ENCODE data around the gene STMN1.

Gene STMN1

DNA sequence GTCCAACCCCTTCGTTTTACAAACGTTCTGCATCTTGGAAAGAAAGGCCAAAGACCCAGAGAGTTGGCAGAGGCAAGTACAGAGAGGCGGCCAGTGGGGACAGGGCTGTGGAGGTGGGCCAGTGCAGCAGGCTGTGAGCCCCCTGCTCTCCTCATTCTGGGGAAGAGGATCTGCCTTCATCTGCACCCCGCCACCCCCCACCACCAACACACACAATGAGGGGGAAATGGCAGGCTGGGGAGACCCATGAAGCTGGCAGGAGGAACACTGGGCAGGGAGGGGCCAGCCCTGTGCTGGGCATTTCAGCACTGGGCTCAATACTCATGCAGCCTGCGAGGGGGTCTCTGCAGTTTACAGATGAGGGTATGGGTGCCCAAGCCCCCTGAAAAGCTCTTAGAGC lies 14.6 kb downstream of the STMN1 start:
- DNase-seq: no peak

DNA sequence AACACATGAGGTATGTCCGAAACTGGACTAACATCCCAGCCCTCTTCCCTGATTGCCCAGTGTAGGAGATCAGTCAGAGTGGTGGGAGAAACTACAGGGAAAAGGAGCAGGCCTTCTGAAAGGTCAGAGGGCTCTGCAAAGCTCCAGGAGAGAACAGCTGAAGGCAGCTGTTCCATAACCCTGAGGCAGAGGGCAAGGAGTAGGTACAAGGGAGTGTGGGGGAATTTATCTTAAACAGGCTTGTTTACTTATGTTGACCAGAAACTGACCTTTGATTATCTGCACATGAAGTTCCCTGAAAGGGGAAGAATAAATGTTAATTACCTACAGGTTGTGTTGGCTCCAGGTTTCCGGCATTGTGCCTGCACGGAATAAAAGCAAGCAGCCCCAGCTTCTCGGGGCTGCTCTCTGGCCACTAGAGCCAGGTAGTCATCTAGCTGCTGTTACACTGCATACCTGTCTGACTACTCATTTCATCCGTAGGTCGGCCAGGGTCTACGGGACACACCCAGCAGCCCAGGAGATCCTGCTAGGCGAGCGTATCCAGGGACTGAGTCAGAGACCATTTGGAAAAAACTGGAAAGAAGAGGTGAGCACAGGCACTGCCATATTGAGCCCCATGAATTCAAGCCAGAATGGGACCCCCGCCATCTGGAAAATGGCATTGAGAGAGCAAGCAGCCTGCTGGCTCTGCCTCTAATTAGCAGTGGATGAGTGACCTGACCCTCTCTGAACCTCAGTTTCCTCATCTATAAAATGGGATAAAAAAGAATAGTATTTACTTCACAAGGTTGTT lies 15.8 kb downstream of the STMN1 start:
- no peak for DNase-seq

DNA sequence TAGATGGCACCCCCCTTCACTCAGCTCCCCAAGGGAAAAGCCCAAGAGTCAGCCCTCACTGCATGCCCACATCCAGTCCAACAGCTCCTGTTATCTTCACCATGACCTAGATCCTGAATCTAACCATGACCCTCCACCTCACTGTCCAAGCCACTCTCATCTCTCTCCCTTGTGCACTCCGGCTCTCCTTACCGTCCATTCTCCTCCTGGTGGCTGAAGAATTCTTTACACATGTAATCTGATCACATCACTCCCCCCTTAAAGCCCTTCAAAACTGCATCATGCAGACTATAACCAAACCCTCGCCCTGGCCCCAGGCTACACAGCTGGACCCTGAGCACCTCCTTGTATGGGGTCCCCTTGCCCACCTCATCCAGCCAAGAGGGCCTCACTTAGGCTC lies 16.7 kb downstream of the STMN1 start:
- DNase-seq: peak; percentile 49

DNA sequence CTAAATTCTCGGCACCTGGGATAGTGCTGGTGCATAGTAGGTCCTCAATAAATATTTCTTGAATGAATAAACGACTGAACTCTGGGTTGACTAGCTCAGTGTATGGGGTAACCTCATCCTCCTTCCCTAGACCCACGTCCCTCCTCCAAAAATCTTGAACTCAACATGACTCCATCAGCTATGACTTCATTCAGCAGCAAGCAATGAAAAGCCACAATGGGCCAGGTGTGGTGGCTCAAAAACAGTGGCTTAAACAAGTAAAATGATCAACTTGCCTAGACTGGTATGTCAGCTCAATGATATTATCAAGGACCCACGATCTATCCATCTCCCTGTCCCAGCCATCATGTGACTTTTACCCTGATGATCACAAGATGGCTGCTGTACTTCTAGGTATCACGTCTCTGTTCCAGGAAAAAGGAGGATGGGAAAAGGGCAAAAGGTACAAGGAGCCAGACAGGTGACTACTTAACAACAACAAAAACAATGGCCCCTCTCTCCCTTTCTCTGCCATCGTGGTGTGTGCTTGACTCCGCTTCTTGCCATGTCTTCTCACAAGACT lies 17.7 kb downstream of the STMN1 start:
- no peak for DNase-seq

DNA sequence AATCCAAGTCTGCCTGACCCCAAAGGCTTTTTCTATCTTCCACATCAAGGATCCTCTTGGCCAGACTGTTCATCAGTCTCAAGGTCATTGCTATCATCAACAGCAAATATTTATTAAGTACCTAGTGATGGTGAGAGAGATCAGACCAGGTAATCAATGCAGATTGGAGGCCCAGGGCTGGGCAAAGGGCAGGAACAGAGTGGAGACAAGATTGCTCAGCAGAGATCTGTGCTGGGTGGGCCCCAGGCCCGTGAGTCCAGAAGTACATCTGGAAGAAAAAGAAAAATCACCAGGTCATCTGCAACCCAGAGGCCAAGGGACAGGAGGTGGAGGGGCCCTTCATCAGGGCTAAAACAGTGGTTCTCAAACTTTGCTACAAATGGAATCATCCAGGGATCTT lies 20.6 kb downstream of the STMN1 start:
- no peak for DNase-seq

DNA sequence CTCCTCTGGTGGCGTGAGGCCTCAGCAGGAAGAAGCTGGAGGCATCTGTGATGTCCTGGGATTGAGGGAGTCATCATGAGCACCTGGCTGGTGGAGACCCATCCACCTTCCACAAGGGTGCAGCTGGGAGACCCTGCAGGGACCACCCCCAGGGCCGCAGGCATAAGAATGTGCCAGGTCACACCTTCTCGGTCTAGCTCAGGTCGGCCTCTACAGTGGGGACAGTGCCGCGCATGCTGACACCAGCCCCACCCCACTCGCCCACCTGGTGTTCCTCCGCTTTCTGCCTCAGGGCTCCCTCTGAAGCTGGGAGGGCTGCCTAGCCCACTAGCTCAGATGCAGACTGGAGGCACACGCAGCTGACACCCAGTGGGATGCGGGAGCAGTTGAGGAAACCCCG lies 25.0 kb downstream of the STMN1 start:
- no peak for DNase-seq

DNA sequence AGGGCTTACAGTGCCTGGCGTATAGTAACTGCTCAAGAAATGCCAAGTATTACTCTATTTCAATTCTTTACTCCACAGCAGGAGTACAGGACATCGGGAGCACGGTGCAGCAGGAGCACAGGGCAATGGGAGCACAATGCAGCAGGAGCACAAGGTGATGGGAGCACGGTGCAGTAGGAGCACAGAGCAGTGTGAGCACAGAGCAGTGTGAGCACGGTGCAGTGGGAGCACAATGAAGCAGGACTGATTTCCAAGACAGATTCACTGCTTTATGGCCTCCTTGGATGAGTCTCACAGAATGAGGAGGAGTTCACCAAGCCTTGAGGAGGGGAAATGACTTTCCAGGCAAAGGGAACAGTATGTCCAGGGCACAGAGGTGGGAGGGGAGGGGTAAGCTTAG lies 25.7 kb downstream of the STMN1 start:
- DNase-seq: no peak

DNA sequence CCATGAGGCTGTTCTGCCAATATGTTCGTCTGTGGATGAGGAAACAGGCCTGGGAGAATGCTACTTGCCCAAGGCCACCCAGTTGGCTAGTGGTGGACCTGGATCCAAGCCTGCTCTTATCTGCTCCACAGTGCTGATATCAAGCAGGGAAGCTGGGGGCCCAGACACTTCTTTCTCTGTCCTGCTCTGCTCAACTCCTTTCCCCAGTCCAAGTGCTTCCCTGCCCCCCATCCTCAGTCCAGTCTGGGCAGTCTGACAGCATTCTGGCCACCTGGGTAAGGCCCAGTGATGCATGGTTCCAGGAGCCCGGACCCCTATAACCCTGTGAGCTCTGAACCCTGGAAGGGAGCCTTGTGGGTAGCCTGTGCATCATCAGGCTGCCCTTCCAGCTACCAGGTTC lies 26.5 kb downstream of the STMN1 start:
- no peak for DNase-seq

DNA sequence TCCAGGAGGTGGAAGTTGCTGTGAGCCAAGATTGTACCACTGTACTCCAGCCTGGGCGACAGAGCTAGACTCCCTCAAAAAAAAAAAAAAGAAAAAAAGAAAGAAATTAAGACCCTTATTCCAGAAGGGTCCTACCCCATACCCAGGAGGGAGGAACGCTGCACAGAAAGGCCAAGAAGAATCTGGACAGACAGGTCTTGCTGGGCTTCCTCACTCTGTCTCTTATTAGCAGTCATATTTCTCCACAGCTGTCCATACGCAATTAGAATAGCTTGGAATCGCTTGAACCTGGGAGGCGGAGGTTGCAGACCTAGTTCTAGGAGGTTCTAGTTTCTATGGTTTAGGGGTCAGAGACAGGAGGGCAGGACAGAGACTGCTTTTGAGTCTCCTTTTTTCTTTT lies 27.5 kb downstream of the STMN1 start:
- DNase-seq: no peak

DNA sequence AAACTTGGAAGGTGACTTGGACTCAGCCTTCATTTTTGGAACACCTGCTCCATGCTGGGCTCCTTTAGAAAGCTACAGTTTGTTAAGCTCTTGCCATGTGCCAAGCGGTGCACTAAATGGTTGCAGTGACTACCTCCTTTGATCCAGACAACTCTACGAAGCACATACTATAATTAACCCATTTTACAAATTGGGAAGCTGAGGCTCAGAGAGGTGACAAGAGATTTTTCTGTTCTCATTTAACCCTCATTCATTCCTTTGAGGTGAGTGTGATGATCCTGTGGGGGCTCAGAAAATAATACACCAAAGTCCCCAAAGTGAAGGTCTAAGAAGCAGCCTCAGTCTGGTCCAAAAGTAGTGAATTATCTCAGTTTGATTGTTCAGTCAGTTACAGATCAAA lies 29.1 kb downstream of the STMN1 start:
- no peak for DNase-seq

DNA sequence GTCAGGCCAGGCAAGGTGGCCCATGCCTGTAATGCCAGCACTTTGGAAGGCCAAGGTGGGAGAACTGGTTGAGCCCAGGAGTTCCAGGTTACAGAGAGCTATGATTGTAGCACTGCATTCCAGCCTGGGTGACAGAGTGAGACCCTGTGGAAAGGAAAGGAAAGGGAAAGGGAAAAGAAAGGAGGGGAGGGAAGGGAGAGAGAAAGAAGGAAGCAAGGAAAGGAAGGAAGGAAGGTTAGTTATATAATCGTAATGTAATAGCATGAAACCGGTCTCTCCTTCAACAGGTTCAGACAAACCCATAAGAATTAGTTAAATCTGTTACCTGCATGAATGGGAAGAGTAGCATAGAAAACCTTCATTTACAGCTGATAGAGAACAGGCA lies 29.5 kb downstream of the STMN1 start:
- no peak for DNase-seq

DNA sequence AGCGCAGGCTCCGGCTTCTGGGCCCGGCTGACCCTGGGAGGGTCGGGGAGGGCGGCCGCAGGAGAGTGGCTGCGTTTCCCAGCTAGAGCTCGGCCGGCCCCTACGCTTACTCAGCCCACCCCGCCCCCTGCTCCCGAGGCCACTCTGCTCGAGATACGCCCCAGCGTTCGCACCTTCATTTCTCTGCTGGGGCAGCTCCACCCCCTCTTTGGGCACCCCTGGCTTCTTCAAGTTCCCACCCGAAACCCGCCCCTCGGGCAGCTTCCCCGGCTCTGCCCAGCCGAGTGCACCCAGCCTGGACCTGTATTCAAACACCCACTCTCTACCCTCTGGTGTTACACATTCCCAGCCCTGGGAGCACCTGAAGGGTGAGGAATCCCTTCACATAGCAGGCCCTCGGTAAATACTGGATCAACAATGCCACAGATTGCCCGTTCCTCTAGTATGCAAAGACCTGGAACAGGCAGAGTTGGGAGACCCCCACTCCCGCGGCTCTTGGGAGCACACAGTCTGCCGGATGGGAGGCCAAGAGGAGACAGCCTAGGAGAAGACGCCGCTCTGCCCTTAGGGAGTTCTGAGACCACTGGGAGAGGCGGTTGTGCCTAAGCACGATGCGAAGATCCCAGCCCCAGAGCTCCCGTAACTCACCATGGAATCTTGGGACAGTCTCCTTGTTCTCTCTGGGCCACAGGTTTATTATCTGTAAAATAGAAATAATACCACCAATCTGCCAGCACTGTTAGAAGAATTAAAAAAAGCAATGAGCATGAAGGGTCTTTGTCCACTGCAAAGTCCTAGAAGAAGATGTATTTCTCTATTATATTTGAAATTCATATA lies 30.1 kb downstream of the STMN1 start:
- DNase-seq: no peak

DNA sequence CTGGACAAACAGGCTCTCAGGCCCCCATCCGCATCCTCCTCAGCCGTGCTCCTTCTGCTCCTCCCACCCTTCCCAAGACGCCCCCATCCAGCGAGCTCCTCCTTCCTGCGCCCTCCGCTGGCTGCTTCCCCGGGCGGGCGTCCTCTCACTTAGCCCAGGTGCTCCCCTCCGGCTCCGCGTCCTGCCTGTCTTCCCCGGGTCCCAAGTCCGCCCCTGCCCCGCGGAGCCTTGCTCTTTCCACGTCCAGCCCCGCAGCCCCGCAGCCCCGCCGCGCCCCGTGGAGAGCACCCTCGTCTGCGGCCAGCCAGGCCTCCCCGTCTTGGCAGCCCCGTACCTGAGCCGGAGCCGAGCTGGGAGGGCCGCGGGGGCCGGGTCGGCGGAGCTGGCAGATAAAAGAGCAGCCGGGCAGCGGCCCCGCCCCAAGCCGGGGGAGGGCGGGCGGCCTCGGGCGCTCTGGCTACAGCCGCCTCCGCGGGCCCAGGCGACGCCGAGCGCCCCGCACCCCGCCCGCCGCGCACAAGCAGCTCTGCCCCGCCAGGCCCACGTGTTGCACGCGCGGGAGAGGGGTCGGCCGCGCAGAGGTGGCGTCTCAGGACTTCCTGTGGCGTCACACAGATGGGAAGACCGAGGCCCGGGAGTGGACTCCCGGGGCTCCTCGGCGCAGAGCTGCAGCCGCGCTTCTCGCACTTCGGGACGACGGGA lies 30.9 kb downstream of the STMN1 start, which contains the start of gene PAQR7:
PAQR7 (minus strand) TSS at position 555 of the 702 bp plus-strand sequence. CDS start 11,869 bp downstream, outside the sequence.
- DNase-seq: no peak

DNA sequence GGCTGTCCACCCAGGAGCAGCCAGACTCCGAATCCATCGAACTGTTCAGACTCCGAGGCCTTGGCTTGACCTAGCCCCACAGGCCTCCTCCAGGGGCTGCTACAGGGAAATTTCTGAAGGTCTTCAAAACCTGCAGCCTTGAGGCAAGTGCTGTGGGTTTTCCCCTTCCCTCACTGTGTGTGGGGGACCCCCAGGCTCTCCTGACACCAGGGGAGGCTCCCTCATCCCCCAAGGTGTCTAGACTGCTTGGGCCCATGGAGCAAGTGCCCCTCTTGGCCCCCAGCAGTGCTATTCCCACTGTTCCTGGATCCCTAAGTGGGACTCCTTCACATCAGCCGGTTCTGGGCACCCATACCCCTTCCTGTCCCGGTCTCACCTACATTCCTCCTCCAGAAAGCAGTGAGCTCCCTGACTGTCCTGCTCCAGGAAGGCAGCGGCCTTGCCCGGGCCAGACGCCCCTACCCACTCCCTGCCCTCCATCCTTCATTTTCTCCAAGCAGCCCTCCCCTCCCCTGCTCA lies 31.5 kb downstream of the STMN1 start:
- no peak for DNase-seq

DNA sequence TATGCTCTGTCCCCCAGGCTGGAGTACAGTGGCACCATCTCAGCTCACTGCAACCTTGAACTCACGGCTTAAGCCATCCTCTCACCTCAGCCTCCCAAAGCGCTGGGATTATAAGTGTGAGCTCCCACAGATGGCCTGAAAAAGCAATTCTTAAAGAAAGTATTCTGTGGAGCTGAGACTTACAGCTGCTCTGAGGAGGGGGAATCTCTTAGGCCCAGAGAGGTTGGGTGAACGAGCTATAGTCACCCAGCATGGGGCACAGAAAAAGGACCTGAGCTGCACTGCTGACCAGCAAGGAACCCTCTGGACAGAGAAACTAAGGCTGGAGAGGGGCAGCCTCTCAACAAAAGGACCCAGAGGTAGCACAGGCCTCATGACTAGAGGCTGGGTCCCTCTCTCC lies 32.0 kb downstream of the STMN1 start:
- no peak for DNase-seq

DNA sequence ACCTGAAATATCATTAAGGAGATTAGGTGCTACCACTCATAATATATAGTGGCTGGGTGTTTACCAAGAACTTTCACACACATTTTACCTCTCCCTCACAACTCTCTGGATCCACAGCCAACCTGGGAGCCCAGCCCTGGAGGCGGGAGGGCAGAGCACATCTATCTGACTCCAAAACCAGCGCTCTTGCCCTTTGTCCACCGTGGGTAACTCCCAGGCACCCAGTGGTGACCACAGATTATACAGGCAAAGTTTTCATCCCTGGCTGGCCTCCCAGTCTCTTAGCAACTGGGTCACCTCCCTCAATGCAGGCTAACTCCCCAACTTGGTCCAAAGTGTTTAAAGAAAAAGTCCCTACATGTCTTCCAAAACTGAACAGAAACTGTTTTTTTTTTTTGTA lies 33.1 kb downstream of the STMN1 start:
- no peak for DNase-seq

DNA sequence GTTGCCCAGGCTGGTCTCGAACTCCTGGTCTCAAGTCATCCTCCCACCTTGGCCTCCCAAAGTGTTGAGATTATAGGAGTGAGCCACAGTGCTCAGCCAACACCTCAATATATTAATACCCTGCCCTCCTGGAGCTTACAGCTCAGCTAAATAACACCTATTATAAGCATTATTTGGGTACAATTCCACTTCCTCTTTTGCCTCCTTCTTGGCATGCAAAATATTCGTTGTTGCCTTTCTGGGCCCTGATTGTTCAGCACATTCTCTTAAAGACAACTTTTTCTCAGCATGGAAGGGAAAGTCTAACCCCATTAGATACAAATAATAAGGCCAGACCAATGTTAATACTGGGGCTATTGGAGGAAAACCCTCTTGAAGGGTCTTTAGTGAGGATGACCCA lies 33.5 kb downstream of the STMN1 start:
- DNase-seq: no peak

DNA sequence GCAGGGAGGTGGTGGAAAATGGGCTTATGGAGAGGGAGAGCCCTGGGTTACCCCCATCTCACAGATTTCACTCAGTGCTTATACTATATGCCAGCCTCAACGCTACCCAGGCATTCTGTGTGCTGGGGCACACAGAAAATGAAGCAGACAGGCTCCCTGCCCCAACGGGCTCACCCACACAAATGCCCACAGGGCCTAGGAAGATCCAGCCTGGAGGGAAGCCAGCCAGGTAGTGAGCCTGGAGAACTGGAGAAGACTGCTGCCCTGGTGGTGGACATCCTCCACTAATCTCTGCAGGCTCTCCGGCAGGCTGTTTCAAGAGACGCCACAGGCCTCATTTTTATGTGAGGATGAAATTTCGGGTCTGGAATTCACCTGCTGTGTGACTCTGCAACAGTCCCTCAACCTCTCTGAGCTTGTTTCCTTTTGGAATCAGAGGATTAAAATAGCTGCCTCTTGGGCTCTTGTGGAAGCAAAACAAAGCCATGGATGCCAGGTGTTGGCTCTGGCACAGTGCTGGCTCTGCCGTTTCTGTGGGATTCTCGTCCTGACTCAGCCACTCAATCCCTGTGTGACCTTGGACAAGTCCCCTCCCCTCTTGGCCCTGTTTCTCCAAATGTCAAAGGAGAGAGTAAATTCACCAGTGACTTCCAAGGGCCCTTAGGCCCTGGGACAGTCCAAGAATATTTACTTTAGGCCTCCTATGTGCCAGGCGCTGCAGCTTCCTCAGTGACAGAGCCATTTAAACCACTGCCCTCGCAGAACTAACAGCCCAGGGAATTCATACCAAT lies 34.3 kb downstream of the STMN1 start:
- no peak for DNase-seq

DNA sequence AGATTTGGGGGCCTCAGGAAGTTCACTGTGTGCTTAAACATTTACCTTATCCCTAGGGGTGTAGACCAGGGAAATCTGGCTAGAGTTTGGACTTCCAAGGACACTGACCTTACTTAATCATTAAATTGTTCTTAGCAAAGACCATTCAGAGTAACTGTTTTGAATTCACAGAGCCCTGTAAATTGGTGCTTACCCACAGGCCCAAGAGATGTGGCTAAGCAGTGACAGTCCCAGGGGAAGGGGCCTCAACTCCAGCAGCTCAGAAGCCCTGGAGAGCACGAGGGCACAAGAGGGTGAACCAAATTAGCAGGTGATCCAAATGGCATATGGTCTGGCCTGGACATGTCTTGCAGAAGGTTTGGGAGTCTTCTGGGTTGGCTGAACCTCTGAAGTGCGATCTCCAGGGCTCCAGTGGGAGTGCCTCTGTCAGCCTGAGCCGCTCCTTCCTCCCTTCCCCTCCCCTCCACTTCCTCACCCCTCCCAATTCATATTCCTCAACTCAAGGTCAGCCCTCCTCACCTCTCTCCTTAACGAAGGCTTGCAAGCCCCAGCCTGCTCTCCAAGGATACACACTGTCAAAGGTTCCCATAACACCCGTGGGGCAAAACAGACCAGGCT lies 35.0 kb downstream of the STMN1 start:
- no peak for DNase-seq

DNA sequence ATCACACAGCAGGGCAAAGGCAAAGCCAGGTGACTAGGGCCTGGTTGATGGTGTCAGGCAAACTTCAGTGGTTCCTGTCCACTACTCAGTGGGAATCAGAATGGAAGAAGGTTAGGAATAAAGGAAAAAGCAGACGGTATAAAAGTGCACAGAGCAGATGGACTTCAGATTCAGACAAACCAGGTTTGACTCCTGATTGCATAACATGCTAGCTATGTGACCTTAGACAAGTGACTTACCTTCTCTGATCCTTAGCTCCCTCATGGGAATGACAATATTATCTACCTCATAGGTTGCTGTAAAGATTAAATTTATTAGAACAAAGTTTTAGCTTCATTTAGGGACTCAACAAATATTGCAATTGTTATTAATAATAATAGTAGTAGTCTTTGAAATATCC lies 35.6 kb downstream of the STMN1 start:
- DNase-seq: no peak

DNA sequence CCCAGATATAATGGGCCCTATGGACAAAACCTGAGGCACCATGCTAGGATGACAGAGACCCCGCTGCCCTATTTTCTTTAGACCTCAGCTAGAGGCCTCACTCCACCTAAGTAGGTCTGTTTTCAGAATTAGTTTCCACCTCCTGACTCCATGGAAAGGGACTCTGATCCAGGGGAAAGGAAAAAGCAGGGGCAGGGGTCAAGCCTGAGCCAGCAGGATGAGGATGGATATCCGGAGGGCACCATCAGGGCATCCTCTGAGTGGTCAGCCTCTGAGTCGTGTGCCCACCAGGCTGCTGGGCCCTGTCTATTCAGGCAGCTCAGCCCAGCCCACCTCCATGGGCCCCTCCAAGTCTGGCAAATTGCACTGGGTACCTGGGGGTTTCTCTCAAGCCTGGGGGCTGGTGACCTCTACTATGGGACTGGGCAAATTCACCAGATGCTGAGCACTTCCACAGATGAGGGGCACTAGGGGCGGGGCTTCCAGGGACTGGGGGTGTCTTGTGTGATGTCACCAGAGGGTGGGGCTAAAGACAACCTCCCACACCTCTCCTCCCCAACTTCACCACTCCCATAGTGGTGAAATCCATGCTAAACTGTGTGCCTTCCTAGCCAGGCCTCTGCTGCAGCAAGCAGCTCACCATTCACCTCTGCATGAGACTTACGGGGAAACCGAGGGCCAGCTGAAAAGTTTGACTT lies 36.2 kb downstream of the STMN1 start:
- no peak for DNase-seq
